ENCODE data around the gene AVEN.

AVEN gene

GRCh38 chr15:33846142-33846541 is 192.9 kb downstream of the AVEN start:
- no peak for TF ChIP-seq Cebpa-rat (IDR thresholded peaks at IDR 0.05)
- Histone ChIP-seq H3K4me2 (no peak overlapping the region), H3K4me3 (no peak overlapping the region), H3K4me1 (no peaks in the 10 kb centered on the region), H3K36me3 (no peaks in the 10 kb centered on the region), H3K27ac (no peak overlapping the region), H3K27me3 (no peaks in the 10 kb centered on the region), H4K20me1 (no peaks in the 10 kb centered on the region), H3K9me3 (no peaks in the 10 kb centered on the region), H3K9ac (no peak overlapping the region)

GRCh38 chr15:33844597-33844996 is 194.4 kb downstream of the AVEN start:
- no peaks in the 10 kb centered on the region for H4K20me1 ChIP-seq
- H3K4me1 ChIP-seq = no peaks in the 10 kb centered on the region
- H3K27me3 ChIP-seq = no peaks in the 10 kb centered on the region
- no peak overlapping the region for H3K4me3 ChIP-seq
- no peak for TF ChIP-seq Cebpa-rat (IDR thresholded peaks at IDR 0.05)
- no peaks in the 10 kb centered on the region for H3K36me3 ChIP-seq
- H3K4me2 ChIP-seq = no peak overlapping the region
- H3K9ac ChIP-seq = no peak overlapping the region
- H3K27ac ChIP-seq = no peak overlapping the region
- no peaks in the 10 kb centered on the region for H3K9me3 ChIP-seq

- no peak overlapping the region for H3K9ac ChIP-seq
- no peak overlapping the region for H3K4me2 ChIP-seq
- no peaks in the 10 kb centered on the region for H3K36me3 ChIP-seq
- H3K4me1 ChIP-seq = no peaks in the 10 kb centered on the region
- TF ChIP-seq Cebpa-rat (IDR thresholded peaks at IDR 0.05) = no peak
- no peak overlapping the region for H3K27ac ChIP-seq
- H3K9me3 ChIP-seq = no peaks in the 10 kb centered on the region
- H4K20me1 ChIP-seq = no peaks in the 10 kb centered on the region
- no peak overlapping the region for H3K4me3 ChIP-seq
- no peaks in the 10 kb centered on the region for H3K27me3 ChIP-seq
Observed at GRCh38 chr15:33844186-33844585, 194.8 kb downstream of the AVEN start.

GRCh38 chr15:33840615-33841014 is 198.4 kb downstream of the AVEN start:
- TF ChIP-seq Cebpa-rat (IDR thresholded peaks at IDR 0.05) = no peak
- Histone ChIP-seq H3K4me2 (no peak overlapping the region), H4K20me1 (no peaks in the 10 kb centered on the region), H3K36me3 (no peaks in the 10 kb centered on the region), H3K4me3 (no peak overlapping the region), H3K9me3 (no peaks in the 10 kb centered on the region), H3K9ac (no peak overlapping the region), H3K27me3 (no peaks in the 10 kb centered on the region), H3K4me1 (no peaks in the 10 kb centered on the region), H3K27ac (no peak overlapping the region)

GRCh38 chr15:33839540-33839939 is 199.5 kb downstream of the AVEN start:
- H4K20me1 ChIP-seq = no peaks in the 10 kb centered on the region
- H3K36me3 ChIP-seq = no peaks in the 10 kb centered on the region
- no peaks in the 10 kb centered on the region for H3K27me3 ChIP-seq
- TF ChIP-seq Cebpa-rat (IDR thresholded peaks at IDR 0.05) = no peak
- no peak overlapping the region for H3K9ac ChIP-seq
- no peak overlapping the region for H3K4me3 ChIP-seq
- no peaks in the 10 kb centered on the region for H3K9me3 ChIP-seq
- H3K27ac ChIP-seq = no peak overlapping the region
- no peaks in the 10 kb centered on the region for H3K4me1 ChIP-seq
- H3K4me2 ChIP-seq = no peak overlapping the region

- no peaks in the 10 kb centered on the region for H3K4me1 ChIP-seq
- H3K27ac ChIP-seq = no peak overlapping the region
- no peak overlapping the region for H3K4me3 ChIP-seq
- H3K27me3 ChIP-seq = no peaks in the 10 kb centered on the region
- no peaks in the 10 kb centered on the region for H3K9me3 ChIP-seq
- H3K9ac ChIP-seq = no peak overlapping the region
- H3K4me2 ChIP-seq = no peak overlapping the region
- H4K20me1 ChIP-seq = no peaks in the 10 kb centered on the region
- no peaks in the 10 kb centered on the region for H3K36me3 ChIP-seq
- no peak for TF ChIP-seq Cebpa-rat (IDR thresholded peaks at IDR 0.05)
Observed at GRCh38 chr15:33837294-33837693, 201.7 kb downstream of the AVEN start.

- H3K4me2 ChIP-seq = no peak overlapping the region
- H3K9ac ChIP-seq = no peak overlapping the region
- TF ChIP-seq Cebpa-rat (IDR thresholded peaks at IDR 0.05) = no peak
- no peaks in the 10 kb centered on the region for H3K27me3 ChIP-seq
- no peaks in the 10 kb centered on the region for H3K4me1 ChIP-seq
- no peaks in the 10 kb centered on the region for H3K9me3 ChIP-seq
- no peaks in the 10 kb centered on the region for H3K36me3 ChIP-seq
- no peaks in the 10 kb centered on the region for H4K20me1 ChIP-seq
- no peak overlapping the region for H3K27ac ChIP-seq
- no peak overlapping the region for H3K4me3 ChIP-seq
Observed at GRCh38 chr15:33834892-33835743, 203.9 kb downstream of the AVEN start.

GRCh38 chr15:33831646-33832045 is 207.4 kb downstream of the AVEN start:
- no peak overlapping the region for H3K4me3 ChIP-seq
- H3K9me3 ChIP-seq = no peaks in the 10 kb centered on the region; the same call in 1 of the 2 replicates
- no peak overlapping the region for H3K9ac ChIP-seq
- no peak for TF ChIP-seq Cebpa-rat (IDR thresholded peaks at IDR 0.05)
- no peak overlapping the region for H3K27ac ChIP-seq
- H3K36me3 ChIP-seq = no peaks in the 10 kb centered on the region
- no peak overlapping the region for H3K4me2 ChIP-seq
- H3K4me1 ChIP-seq = no peaks in the 10 kb centered on the region
- no peaks in the 10 kb centered on the region for H3K27me3 ChIP-seq
- H4K20me1 ChIP-seq = no peaks in the 10 kb centered on the region

GRCh38 chr15:33830351-33830750 is 208.7 kb downstream of the AVEN start:
- TF ChIP-seq Cebpa-rat (IDR thresholded peaks at IDR 0.05) = no peak
- no peaks in the 10 kb centered on the region for H3K4me1 ChIP-seq
- H3K9ac ChIP-seq = no peak overlapping the region
- no peak overlapping the region for H3K4me3 ChIP-seq
- H3K27me3 ChIP-seq = no peaks in the 10 kb centered on the region
- no peak overlapping the region for H3K27ac ChIP-seq
- no peaks in the 10 kb centered on the region for H4K20me1 ChIP-seq
- no peaks in the 10 kb centered on the region for H3K36me3 ChIP-seq
- H3K4me2 ChIP-seq = no peak overlapping the region
- no peaks in the 10 kb centered on the region; the same call in 1 of the 2 replicates for H3K9me3 ChIP-seq

GRCh38 chr15:33826201-33826600 is 212.8 kb downstream of the AVEN start:
- Histone ChIP-seq H3K4me2 (no peak overlapping the region), H3K9me3 (no peaks in the 10 kb centered on the region; the same call in 1 of the 2 replicates), H3K27ac (no peak overlapping the region), H3K9ac (no peak overlapping the region), H3K36me3 (no peaks in the 10 kb centered on the region), H3K4me3 (no peak overlapping the region), H3K27me3 (no peaks in the 10 kb centered on the region), H3K4me1 (no peaks in the 10 kb centered on the region), H4K20me1 (no peaks in the 10 kb centered on the region)
- no peak for TF ChIP-seq Cebpa-rat (IDR thresholded peaks at IDR 0.05)

All from BLaER1 (cell line).